ENCODE measurements around the gene SMARCA4. TPM values are rescaled to one million over a fixed set of nuclear protein-coding genes. Genes with fewer than 3 reads are reported as not detected.
A peak's percentile ranks its signal among the peaks of the same experiment; 100 is the strongest.
"Not testable (repeated sequence)": the region's sequence is repeated elsewhere in the genome, so short reads cannot be mapped to it uniquely, and the experiment has no call there.

Gene SMARCA4
- total RNA-seq, 1 donor from 2014 or later: 93.2 TPM

DNA sequence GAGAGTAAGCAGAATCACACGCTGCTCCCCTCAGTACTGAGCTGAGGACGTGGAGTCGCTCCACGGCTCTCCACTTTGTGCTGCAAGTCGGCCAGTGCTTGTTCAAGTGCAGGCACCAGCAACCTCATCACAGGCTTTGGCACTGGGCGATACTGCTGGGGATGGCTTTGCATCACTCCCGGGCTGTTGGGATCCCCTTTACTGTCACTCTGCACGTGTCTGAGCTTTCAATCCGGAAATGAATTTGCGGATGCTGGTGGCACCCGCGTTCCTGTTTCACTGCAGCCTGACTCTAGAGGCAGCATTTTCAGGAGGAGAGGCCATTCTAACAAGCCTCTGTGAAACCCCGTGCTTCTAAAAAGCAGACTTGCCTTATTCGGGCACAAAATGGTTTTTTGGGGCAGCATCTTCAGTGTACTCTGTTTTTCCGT is 19.1 kb downstream of the SMARCA4 start:
- ATAC-seq: no peak

DNA sequence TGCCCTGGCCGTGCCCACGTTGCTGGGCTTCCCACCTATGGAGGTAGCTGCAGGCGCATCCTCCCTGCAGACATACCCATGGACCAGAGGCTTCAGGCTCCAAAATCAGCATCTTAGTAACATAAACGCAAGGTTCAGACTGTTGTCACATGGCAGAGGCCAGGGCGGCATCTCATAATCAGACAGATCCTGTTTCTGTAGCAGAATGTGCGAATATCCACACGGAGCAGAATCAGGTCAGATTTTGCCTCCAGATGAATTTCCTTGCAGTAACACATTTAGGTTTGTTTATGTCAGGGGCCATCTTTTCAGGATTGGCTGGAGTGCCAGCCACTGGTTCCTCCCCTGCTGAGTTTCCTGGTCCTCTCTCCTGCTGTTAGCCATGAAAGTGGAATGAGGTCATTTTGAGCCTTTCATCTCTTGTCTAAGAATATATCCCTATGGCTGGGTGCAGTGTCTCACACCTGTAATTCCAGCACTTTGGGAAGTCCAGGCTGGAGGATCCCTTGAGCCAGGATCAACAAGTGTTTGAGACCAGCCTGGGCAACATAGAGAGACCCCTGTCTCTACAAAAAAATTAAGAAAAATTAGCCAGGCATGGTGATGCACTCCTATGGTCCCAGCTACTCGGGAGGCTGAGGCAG is 20.5 kb downstream of the SMARCA4 start:
- no peak for ATAC-seq

DNA sequence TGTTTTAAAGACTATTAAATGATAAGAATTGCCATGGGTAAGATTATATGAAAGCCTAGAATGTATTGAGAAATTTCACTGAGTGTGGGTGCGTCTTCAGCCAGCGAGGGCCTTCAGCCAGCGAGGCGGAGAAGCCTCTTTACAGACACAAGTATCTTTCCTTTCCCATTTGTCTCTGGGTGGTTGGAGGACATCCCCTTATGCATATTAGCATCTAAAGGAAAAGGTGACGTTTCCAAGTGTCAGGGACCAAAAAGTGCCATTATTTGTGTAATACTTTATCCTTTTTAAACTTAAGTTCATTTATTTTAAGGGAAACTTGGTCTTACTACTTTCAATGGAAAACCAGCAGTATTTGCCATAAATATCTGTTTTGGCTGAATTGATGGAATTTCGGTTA is 22.2 kb downstream of the SMARCA4 start:
- ATAC-seq: no peak

DNA sequence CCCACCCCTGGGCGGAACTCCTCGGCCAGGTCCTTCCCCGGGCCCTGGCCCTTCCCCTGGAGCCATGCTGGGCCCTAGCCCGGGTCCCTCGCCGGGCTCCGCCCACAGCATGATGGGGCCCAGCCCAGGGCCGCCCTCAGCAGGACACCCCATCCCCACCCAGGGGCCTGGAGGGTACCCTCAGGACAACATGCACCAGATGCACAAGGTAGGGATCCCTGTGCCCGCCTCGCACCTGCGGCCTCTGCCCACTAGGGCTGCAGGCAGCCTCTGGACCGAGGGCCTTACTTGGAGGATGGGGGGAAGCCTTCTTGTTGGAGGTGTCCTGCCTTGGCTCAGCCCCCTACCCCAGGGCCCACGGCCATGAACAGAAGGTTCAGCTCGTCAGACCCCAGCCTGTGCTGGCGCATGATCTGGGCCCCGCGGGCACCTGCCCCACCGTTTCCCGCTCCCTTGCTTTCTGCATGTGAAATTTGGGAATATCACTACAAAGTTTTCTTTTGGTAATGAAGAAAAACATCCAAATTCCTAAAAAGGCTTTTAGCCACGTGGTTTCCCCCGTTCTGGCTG is 23.4 kb downstream of the SMARCA4 start:
- ATAC-seq: peak; percentile 40

DNA sequence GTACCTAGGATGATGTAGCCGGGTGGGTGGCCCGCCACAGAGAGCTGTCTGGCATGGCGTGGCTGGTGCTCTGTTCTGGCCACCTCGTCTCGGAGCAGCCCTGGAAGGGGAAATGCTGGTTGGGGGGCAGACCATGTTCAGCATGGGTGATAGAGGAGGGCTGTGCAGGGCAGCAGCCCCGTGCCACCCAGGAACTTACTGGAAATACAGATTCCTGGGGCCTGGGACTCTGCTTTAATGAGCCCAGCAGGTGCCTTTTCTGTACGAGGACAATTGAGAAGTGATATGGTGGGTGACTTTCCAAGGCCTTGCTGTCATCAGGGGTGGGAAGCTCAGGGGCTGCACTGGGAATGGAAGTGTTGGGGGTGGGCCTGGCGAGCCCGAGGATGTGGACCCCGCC is 24.7 kb downstream of the SMARCA4 start:
- no peak for ATAC-seq

DNA sequence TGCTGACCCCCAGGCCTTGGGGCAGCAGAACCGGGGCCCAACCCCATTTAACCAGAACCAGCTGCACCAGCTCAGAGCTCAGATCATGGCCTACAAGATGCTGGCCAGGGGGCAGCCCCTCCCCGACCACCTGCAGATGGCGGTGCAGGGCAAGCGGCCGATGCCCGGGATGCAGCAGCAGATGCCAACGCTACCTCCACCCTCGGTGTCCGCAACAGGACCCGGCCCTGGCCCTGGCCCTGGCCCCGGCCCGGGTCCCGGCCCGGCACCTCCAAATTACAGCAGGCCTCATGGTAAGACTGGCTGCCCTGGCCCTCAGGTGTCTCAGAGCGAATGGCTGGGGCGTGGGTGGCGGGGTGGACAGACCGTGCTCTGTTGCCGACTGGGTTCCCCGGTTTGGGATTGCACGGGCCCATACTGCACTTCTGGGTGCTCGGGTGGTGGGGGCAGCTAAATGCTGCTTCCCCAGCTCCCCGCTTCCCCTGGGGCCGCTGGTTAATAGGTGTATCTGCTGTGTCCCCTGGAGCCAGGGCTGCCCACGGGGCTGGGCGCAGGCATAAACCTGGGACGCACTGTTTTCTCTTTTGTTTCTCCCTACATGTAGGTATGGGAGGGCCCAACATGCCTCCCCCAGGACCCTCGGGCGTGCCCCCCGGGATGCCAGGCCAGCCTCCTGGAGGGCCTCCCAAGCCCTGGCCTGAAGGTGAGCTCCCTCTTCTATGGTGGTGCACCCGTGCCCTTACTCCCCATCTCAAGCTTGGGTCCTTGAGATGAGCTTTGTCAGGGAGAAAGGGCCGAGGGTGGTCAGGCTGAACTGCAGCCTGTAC is 25.7 kb downstream of the SMARCA4 start:
- no peak for ATAC-seq

DNA sequence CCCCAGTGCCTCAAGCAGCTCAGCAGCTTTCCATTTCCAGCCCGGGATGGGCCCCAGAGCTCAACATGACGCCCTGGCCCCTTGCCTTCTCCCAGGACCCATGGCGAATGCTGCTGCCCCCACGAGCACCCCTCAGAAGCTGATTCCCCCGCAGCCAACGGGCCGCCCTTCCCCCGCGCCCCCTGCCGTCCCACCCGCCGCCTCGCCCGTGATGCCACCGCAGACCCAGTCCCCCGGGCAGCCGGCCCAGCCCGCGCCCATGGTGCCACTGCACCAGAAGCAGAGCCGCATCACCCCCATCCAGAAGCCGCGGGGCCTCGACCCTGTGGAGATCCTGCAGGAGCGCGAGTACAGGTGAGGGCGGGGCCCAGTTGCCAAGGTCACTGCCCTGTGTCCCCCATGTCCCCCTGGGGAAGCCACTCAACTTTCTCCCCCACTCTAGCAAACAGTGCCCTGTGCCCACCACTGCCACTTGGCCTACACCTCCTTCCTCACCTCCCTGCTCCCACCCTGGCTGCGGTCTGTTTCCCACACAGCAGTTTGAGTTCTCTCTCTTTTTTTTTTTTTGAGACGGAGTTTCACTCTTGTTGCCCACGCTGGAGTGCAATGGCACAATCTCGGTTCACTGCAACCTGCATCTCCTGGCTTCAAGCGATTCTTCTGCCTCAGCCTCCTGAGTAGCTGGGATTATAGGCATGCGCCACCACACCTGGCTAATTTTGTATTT is 26.9 kb downstream of the SMARCA4 start:
- ATAC-seq: no peak

DNA sequence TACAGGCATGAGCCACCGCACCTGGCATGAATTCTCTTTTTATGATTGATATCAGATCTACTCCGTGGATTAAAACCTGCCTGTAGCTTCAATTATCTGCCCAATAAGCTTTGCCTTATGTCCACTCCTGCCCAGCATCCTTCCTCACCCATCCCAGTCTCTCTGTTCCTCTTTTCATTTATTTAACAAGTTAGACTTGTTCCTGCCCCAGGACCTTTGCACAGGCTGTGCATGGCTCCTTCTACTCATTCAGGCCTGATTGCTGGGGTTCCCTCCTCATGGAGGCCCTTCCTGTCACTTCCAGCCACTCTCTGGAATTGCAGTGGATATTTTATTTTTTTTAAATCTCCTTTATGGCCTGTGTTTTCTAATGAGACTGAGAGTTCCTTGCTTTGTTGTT is 27.6 kb downstream of the SMARCA4 start:
- ATAC-seq: no peak

DNA sequence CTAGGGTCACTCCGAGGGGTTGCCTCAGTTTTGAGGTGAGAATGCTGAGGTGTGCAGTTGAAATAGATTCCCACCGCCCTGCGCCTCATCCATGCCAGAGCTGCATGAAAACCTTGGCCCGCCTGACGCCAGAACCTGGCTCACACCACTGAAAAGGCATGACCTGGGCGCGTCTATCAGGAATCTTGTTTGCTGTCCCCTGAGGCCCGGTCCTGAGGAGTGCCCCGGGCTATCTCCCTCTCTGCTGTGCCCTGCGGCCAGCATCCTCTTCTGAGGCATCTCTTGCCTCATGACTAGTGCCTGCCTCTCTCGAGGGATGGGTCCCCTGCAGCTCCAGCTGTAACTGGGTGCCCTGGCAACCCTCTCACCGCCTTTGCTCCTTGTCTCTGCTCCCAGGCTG is 28.1 kb downstream of the SMARCA4 start:
- ATAC-seq: no peak

DNA sequence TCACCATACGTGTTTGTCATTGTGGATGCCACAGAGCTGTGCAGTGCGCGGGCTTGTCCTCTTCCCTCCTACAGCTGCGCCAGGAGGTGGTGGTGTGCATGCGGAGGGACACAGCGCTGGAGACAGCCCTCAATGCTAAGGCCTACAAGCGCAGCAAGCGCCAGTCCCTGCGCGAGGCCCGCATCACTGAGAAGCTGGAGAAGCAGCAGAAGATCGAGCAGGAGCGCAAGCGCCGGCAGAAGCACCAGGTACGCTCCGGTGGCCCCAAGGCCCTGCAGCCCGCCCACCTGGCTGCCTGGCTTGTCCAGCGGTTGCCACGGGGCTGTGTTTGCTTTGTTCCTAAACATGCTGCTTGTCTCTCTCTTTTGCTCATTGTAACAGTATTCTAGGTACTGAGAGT is 30.2 kb downstream of the SMARCA4 start:
- no peak for ATAC-seq

DNA sequence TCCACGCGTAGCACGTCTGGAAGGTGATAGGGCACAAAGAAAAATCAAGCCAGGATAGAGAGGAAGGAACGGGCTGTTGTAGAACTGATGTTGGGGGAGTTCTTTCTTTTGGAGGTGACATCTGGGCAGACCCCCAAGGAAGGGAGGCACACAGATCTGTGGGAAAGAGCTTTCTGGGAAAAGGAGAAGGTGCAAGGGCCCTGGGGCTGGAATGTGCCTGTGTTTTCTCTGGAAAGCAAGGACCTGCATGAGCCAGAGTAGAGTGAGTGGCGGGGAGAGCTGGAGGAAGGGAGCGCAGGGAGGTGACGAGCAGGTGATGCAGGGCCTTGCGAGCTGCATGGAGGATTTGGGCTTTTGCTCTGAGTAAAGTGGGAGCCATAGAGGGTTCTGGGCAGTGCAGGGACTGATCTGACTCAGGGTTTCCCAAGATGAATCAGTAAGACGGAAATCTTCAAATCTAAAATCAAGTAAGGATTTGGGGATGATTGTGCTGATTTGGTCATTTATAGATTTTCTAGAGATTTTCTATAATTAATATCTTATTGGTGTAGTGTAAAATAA is 30.8 kb downstream of the SMARCA4 start:
- ATAC-seq: no peak

DNA sequence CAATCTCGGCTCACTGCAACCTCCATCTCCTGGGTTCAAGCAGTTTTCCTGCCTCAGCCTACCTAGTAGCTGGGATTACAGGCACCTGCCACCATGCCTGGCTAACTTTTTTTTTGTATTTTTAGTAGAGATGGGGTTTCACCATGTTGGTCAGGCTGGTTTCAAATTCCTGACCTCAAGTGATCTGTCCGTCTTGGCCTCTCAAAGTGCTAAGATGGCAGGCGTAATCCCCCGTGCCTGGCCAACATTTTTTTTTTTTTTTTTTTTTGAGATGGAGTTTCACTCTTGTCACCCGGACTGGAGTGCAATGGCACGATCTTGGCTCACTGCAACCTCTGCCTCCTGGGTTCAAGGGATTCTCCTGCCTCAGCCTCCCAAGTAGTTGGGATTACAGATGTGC is 31.3 kb downstream of the SMARCA4 start:
- ATAC-seq: not testable (repeated sequence)

DNA sequence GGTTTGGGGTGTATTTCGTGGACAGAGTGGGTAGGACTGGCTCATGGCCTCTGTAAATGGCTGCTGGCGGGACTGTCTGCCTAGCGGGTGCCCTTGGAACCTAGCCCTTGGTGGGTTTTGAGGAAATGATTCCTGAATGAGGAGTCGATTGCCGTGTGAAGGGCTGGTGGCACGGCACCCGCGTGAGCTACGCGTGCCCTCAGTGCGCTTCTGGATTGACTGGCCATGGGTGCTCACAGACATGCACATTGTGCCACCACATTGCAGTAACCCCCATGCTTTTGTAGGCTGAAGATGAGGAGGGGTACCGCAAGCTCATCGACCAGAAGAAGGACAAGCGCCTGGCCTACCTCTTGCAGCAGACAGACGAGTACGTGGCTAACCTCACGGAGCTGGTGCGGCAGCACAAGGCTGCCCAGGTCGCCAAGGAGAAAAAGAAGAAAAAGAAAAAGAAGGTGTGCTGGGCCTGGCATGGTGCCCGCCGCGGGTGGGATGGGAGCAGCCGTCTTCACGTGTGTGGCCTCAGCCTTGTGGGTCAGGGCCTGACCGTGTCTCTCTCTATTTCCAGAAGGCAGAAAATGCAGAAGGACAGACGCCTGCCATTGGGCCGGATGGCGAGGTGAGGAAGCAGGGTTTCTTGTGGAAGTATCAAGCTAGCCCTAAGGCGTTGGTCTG is 35.2 kb downstream of the SMARCA4 start:
- no peak for ATAC-seq

DNA sequence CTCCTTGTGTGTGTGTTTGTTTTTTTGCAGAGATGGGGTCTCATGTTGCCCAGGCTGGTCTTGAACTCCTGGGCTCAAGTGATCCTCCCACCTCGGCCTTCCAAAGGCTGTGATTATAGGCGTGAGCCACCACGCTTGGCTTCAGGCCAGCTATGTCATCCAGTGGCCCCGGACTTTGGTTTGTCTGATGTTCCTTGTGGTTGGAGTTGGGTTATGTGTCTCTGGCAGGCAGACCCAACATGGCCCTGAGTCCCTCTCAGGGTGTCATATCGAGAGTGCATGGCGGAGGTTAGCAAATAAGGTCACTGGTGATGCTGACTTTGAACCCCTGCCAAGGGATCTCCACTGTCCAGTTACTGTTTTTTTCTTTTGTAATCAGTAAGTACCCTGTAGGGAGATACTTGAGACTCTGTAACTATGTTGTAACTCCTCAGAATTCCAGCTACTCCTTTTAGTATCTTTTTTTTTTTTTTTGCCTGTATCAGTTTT is 37.3 kb downstream of the SMARCA4 start:
- ATAC-seq: no peak

DNA sequence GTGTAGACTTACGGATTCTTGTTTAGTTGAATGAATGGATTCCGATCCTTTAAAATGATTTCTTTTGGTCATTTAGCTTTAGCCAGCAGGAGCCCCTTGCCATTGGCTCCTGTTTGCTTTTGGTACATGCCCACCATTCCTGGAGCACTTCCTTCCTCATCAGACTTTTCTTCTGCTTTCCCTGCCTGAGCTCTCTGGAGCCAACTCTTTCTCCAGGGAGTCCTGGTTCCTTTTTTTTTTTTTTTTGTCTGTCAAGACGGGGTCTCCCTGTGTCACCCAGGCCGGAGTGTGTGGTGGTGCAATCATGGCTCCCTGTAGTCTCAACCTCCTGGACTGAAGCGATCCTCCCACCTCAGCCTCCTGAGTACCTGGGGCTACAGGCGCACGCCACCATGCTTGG is 37.8 kb downstream of the SMARCA4 start:
- no peak for ATAC-seq

DNA sequence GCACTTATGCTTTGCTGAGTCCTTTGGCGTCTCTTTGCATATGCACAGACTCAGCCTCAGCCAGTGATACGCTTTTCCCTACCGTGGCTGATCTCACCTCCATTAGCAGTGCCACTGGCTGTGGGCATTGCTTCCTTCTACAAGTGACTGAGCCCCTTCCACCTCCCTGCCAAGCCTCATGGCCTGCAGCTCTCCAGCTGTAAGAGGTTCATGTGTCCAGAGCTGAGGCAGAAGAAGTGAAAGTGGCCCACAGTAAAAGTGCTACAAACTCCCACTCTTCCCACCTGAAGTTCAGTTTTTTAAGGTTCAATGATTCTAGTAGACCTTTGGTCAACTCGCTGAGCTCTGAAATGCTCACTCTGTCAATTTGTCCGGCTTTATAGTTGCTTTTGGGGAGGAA is 44.7 kb downstream of the SMARCA4 start:
- ATAC-seq: no peak

DNA sequence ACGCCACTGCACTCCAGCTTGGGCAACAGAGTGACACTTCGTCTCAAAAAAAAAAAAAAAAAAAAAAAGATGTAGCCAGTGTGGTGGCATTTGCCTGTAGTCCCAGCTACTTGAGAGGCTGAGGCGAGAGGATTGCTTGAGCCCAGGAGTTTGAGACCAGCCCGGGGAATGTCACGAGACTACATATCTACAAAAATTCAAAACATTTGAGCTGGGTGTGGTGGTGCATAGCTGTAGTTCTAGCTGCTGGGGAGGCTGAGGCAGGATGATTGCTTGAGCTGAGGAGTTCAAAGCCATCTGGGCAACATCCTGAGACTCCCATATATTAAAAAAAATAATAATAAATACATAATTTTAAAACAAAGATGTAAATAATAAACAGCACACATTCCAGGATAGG is 46.6 kb downstream of the SMARCA4 start:
- ATAC-seq: no peak

DNA sequence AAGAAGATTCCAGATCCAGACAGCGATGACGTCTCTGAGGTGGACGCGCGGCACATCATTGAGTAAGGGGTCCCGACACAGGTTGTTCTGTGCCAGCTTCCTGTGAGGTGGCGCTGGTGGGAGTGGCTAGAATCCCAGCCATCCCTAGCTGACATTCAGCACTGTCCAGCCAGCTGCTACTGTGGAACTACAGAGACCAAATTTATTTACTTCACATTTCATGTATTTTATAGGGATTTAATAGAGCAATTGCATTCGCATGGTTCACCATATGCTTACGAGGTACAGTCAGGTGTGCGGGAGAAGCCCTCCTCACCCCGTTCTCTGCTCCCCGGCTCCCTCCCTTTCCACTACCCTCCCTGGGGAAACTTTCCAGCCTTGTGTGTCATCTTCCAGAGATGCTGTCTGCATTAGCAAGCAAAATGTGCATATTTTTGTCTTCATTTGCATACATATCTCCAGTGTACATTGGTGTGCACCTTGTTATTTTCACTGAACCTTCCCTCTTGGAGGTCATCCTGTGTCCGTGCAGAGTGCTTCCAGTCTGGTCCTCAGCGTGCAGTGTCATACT is 47.2 kb downstream of the SMARCA4 start:
- no peak for ATAC-seq

DNA sequence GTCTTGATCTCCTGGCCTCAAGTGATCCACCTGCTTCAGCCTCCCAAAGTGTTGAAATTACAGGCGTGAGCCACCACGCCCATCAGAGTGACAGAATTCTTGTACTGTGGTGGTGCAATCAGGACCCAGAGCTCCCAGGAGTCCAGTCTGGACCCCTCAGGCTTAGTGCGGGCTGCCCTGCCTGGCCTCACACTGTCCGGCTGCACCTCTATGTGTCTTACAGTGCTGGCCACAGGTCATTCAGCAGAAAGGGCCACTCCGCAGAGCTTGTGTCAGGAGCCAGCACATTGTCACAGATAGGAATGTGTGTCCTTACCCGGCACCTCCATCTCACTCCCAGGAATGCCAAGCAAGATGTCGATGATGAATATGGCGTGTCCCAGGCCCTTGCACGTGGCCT is 49.2 kb downstream of the SMARCA4 start:
- ATAC-seq: peak; percentile 17

DNA sequence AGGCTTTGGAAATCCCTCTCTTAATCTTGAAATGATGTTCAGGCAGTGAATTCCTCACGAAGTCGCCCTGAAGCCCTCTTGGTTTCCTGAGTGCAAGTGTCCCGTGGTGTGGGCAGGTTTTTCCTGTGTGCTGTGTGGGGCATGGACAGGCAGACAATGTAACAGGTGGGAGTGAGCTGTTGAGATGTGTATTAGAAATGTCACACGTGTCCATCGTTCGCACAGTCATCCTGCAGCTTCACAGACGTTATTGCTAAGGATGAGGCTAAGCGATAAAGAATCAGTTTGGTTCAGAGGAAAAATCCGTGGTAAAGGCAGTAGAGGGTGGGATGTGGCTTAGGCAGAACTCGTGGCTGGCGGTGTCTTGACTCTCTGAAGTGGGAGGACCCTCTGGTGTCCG is 51.7 kb downstream of the SMARCA4 start:
- no peak for ATAC-seq

DNA sequence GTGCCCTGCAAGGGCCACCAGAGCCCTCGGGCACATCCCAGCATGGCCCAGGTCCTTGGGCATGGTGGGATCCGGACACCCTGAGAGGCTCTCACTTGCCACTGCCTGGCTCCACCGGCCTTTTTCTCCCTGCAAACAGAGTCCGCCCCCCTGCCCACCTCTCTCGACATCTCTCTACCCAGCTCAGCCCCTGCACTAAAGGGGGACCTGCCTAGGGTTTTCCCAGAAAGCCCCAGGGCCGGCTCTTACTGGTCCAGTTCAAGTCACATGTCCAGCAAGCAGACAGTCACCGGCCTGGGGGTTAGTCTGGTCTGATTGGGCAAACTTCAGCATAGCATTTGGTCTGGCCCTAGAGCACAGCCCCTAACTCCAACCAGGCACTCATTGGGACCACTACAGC is 52.9 kb downstream of the SMARCA4 start:
- no peak for ATAC-seq

DNA sequence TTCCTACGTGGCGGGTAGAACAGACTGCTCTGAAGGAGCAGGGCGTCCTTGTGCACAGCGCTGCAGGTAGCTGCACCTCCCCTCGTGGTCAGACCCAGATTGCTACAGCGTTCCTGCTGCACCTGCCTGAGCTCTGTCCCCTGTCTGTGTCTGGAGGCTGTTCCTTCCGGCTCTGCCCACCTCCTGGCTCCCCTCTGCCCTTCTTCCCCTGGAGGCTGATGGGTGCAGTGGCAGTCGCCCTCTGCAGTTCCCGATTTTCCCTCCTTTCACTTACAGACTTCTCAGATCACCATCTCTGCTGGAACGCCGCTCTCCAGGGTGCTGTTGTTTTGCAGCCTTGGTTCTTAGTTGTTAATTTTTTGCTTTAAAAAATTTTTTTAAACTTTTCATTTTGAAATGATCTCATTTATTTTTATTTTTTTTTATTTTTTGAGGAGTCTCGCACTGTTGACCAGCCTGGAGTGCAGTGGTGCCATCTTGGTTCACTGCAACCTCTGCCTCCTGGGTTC is 53.6 kb downstream of the SMARCA4 start:
- no peak for ATAC-seq

Data from esophagus mucosa (tissue), 1 donor.